PC-9 (cell line): Measurements from ENCODE around the gene COL4A2. TPM values are rescaled to one million over a fixed set of nuclear protein-coding genes. Genes with fewer than 3 reads are reported as not detected.
"Not testable (repeated sequence)": the region's sequence is repeated elsewhere in the genome, so short reads cannot be mapped to it uniquely, and the experiment has no call there.

Experiments used
- BruUV-seq: library from RNA; stranded (reverse); fragments of 400-500 nt; replicated peaks from 2 replicates; lab custom pipeline; 2021; lab: Mats Ljungman, UMichigan
- CTCF ChIA-PET: fragments of 300-600 bp; sonication (Branson Sonifier 250); formaldehyde crosslinking; loops from one replicate; lab custom pipeline; 2022; ENCODE audit warnings: antibody characterized with exemption; lab: Charles Lee
- POLR2A ChIA-PET: fragments of 300-600 bp; sonication (Branson Sonifier 250); formaldehyde crosslinking; loops from one replicate; lab custom pipeline; 2022; ENCODE audit warnings: antibody characterized with exemption; ENCODE audit not compliant: unreplicated experiment; lab: Charles Lee
- DNase-seq, 2 experiments: peaks; one replicate each; pipeline versions ENCODE4 v3.0.0 to v3.0.0-alpha.2; 2015 to 2022; ENCODE audit warnings: mixed read lengths in 1 of 2
- H2AFZ ChIP-seq: fragments of 200-600 bp; sonication (generic); 2 replicates; pipeline ENCODE4 v1.8.1; 2017; ENCODE audit warnings: antibody characterized with exemption
- H3F3A ChIP-seq: fragments of 200-600 bp; sonication (generic); 2 replicates; pipeline ENCODE4 v1.8.1; 2017; ENCODE audit warnings: antibody characterized with exemption, mild to moderate bottlenecking, low read depth; ENCODE audit not compliant: insufficient read depth
- H3K27ac ChIP-seq: fragments of 200-600 bp; sonication (generic); 2 replicates; pipeline ENCODE4 v1.6.1; 2016; ENCODE audit warnings: mixed run types
- H3K27me3 ChIP-seq: fragments of 200-600 bp; sonication (generic); 2 replicates; pipeline ENCODE4 v1.6.1; 2016; ENCODE audit warnings: low read depth, mixed run types; ENCODE audit not compliant: insufficient read depth
- H3K36me3 ChIP-seq: fragments of 200-600 bp; sonication (generic); 2 replicates; pipeline ENCODE4 v1.6.1; 2016; ENCODE audit warnings: low read depth, mixed run types
- H3K4me1 ChIP-seq: fragments of 200-600 bp; sonication (generic); replicated peaks from 2 replicates; pipeline ENCODE4 v1.6.1; 2016; ENCODE audit warnings: mixed run types; ENCODE audit not compliant: insufficient read depth
- H3K4me2 ChIP-seq: fragments of 200-600 bp; sonication (generic); 2 replicates; pipeline ENCODE4 v1.6.1; 2017; ENCODE audit warnings: mixed run types
- H3K4me3 ChIP-seq: fragments of 200-600 bp; sonication (generic); 2 replicates; pipeline ENCODE4 v1.6.1; 2016; ENCODE audit warnings: mixed run types
- H3K79me2 ChIP-seq: fragments of 200-600 bp; sonication (generic); 2 replicates; pipeline ENCODE4 v1.6.1; 2017; ENCODE audit warnings: low read depth, mixed run types
- H3K9me2 ChIP-seq: fragments of 200-600 bp; sonication (generic); 2 replicates; pipeline ENCODE4 v1.8.1; 2017; ENCODE audit warnings: mild to moderate bottlenecking; ENCODE audit not compliant: insufficient read depth
- H3K9me3 ChIP-seq: fragments of 200-600 bp; sonication (generic); 2 replicates; pipeline ENCODE4 v1.8.1; 2016; ENCODE audit warnings: low read depth; ENCODE audit not compliant: insufficient read depth
- H4K20me1 ChIP-seq: fragments of 200-600 bp; sonication (generic); 2 replicates; pipeline ENCODE4 v1.8.1; 2017; ENCODE audit not compliant: insufficient read depth
- CTCF ChIP-seq: fragments of 200-600 bp; sonication (generic); conservative IDR thresholded peaks from 2 replicates; pipeline ENCODE4 v1.6.1; 2017; ENCODE audit warnings: mixed run types, antibody characterized with exemption, mild to moderate bottlenecking, moderate library complexity
- EZH2 ChIP-seq: fragments of 200-600 bp; sonication (generic); IDR thresholded peaks from 2 replicates; pipeline ENCODE4 v1.8.0; 2017; ENCODE audit warnings: antibody characterized with exemption, low read depth
- intact Hi-C: fragments of 100-400 bp; cut with micrococcal nuclease; formaldehyde crosslinking; loops from one replicate; pipeline ENCODE4 v1.10.0; 2022; ENCODE audit not compliant: unreplicated experiment
- total RNA-seq: library from RNA; stranded (reverse); gene quantifications from 2 replicates; pipeline ENCODE4 v1.2.3, GENCODE V29; 2021

Gene COL4A2
- total RNA-seq, 1 experiment from 2014 or later: 1.2 TPM

GRCh38 chr13:110393761-110394160 is 86.7 kb downstream of the COL4A2 start:
- Histone ChIP-seq H3K4me3 (no peak overlapping the region), H3K9me2 (no peaks in the 10 kb centered on the region), H3K4me2 (no peak overlapping the region), H4K20me1 (no peaks in the 10 kb centered on the region), H2AFZ (no peak overlapping the region), H3K4me1 (peaks cover 36% of the 10 kb centered on the region), H3K9me3 (peaks cover 26% of the 10 kb centered on the region; the same call in 1 of the 2 replicates), H3K36me3 (no peaks in the 10 kb centered on the region; the same call in 1 of the 2 replicates), H3K27ac (no peak overlapping the region), H3F3A (peaks cover 22% of the 10 kb centered on the region), H3K27me3 (no peaks in the 10 kb centered on the region), H3K79me2 (no peaks in the 10 kb centered on the region)
- intact Hi-C loops: no loop called here
- no TSS peak for BruUV-seq
- ChIA-PET CTCF (no interaction called here), POLR2A (no interaction called here)
- peak in 1 of 2 experiments; percentile 12 for DNase-seq
- TF ChIP-seq EZH2: no peak
- no peak for TF ChIP-seq CTCF

GRCh38 chr13:110394371-110394841 is 87.3 kb downstream of the COL4A2 start:
- Histone ChIP-seq H3K4me3 (no peak overlapping the region), H3K4me1 (peaks cover 34% of the 10 kb centered on the region), H2AFZ (no peak overlapping the region), H3K9me2 (no peaks in the 10 kb centered on the region), H3K27ac (no peak overlapping the region), H3K27me3 (no peaks in the 10 kb centered on the region), H3K4me2 (no peak overlapping the region), H3K79me2 (no peaks in the 10 kb centered on the region), H3K36me3 (no peaks in the 10 kb centered on the region; the same call in 1 of the 2 replicates), H3K9me3 (peaks cover 26% of the 10 kb centered on the region; the same call in 1 of the 2 replicates), H4K20me1 (no peaks in the 10 kb centered on the region), H3F3A (peaks cover 21% of the 10 kb centered on the region)
- POLR2A ChIA-PET: no interaction called here
- CTCF ChIA-PET: no interaction called here
- no peak for TF ChIP-seq CTCF
- DNase-seq: peak in 1 of 2 experiments; percentile 35
- intact Hi-C loops: no loop called here
- BruUV-seq: no TSS peak

GRCh38 chr13:110395616-110396015 is 88.5 kb downstream of the COL4A2 start:
- intact Hi-C loops, H3K4me3 ChIP-seq, H3K27ac ChIP-seq, H3K79me2 ChIP-seq, POLR2A ChIA-PET, BruUV-seq, H4K20me1 ChIP-seq, H3K27me3 ChIP-seq, H3K9me2 ChIP-seq, H2AFZ ChIP-seq, H3K36me3 ChIP-seq, H3K4me2 ChIP-seq, CTCF ChIA-PET: not testable (repeated sequence)
- peaks cover 16% of the 10 kb centered on the region for H3F3A ChIP-seq
- H3K4me1 ChIP-seq: peaks cover 25% of the 10 kb centered on the region
- DNase-seq: peak in 1 of 2 experiments; percentile 9
- H3K9me3 ChIP-seq: peaks cover 22% of the 10 kb centered on the region; the same call in 1 of the 2 replicates

GRCh38 chr13:110396476-110396875 is 89.4 kb downstream of the COL4A2 start:
- no peak for TF ChIP-seq EZH2
- no peak for TF ChIP-seq CTCF
- CTCF ChIA-PET: no interaction called here
- H3K27me3 ChIP-seq: no peaks in the 10 kb centered on the region
- H3K79me2 ChIP-seq: no peaks in the 10 kb centered on the region
- POLR2A ChIA-PET: no interaction called here
- peaks cover 17% of the 10 kb centered on the region for H3K4me1 ChIP-seq
- no TSS peak for BruUV-seq
- peaks cover 16% of the 10 kb centered on the region; the same call in 1 of the 2 replicates for H3K9me3 ChIP-seq
- no peaks in the 10 kb centered on the region for H3K9me2 ChIP-seq
- no peaks in the 10 kb centered on the region; the same call in 1 of the 2 replicates for H3K36me3 ChIP-seq
- peaks cover 8% of the 10 kb centered on the region; the same call in 1 of the 2 replicates for H3F3A ChIP-seq
- no peak overlapping the region for H2AFZ ChIP-seq
- DNase-seq: peak in 1 of 2 experiments; percentile 29
- H4K20me1 ChIP-seq: no peaks in the 10 kb centered on the region
- intact Hi-C loops: no loop called here
- no peak overlapping the region for H3K27ac ChIP-seq
- no peak overlapping the region for H3K4me3 ChIP-seq
- no peak overlapping the region for H3K4me2 ChIP-seq
